ENCODE measurements around the gene HIPK1. TPM values are rescaled to one million over a fixed set of nuclear protein-coding genes. Genes with fewer than 3 reads are reported as not detected.

HIPK1 gene
- total RNA-seq, 1 donor from 2014 or later: 53.4 TPM

DNA sequence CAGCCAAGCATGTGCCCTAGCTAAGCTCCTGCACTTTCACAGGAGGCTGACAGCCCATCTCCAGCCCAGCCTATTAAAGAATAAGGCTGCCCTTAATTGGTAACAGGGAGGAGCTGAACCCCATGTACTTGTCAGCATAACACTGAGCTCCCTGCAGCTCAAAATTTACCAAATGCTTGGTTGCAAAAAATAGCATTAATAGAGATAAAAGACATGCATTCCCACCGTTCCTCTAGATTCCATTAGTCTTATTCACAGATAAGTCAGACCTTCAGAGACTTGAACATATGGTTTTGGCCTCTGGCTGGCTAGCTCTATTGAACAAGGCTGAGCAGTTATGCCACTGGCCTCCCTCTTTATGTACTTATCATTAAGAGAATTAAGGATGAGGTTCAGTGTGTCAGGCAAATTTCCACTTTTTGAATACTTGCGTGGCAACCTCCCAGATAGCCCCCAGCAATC, 79.4 kb downstream of the HIPK1 start:
- Mint-ChIP-seq H3K27me3 (ENCODE audit: low read depth) (no peaks in the 10 kb centered on the region), H3K36me3 (ENCODE audit: low read depth) (no peaks in the 10 kb centered on the region), H3K9me3 (peaks cover 10% of the 10 kb centered on the region), H3K4me3 (no peak overlapping the region), H3K27ac (ENCODE audit: unreplicated experiment) (no peak overlapping the region), H3K4me1 (peaks cover 4% of the 10 kb centered on the region)
- DNase-seq (ENCODE audit: low read depth, low spot score): no peak
- no peak for TF ChIP-seq CTCF (conservative IDR thresholded peaks at IDR 0.05)

DNA sequence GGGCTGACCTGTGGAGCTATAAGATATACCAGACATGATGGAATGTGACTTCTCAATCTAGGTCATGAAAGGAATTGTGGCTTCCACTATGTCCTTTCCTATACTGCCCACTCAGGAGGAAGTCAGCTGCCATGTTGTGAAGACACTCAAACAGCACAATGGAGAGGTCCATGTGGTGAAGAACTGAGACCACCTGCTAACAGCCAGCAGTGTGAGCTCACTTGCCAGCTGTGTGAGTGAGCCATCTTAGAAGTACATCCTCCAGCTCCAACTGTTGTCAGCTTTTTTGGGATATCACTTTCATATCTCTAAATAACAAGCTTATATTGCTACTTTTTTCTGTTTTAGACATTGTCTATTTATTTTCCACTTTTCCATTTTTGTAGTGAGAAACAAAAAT, 79.9 kb downstream of the HIPK1 start:
- TF ChIP-seq CTCF (conservative IDR thresholded peaks at IDR 0.05): no peak
- Mint-ChIP-seq H3K36me3 (ENCODE audit: low read depth) (no peaks in the 10 kb centered on the region), H3K4me1 (no peaks in the 10 kb centered on the region), H3K9me3 (peaks cover 10% of the 10 kb centered on the region), H3K27ac (ENCODE audit: unreplicated experiment) (no peak overlapping the region), H3K4me3 (no peak overlapping the region), H3K27me3 (ENCODE audit: low read depth) (no peaks in the 10 kb centered on the region)
- no peak for DNase-seq (ENCODE audit: low read depth, low spot score)

- H3K4me1 Mint-ChIP-seq: no peaks in the 10 kb centered on the region
- no peaks in the 10 kb centered on the region for H3K27me3 Mint-ChIP-seq (ENCODE audit: low read depth)
- H3K36me3 Mint-ChIP-seq (ENCODE audit: low read depth): no peaks in the 10 kb centered on the region
- no peak overlapping the region for H3K4me3 Mint-ChIP-seq
- peaks cover 7% of the 10 kb centered on the region for H3K9me3 Mint-ChIP-seq
- no peak for DNase-seq (ENCODE audit: low read depth, low spot score)
- no peak overlapping the region for H3K27ac Mint-ChIP-seq (ENCODE audit: unreplicated experiment)
- TF ChIP-seq CTCF (conservative IDR thresholded peaks at IDR 0.05): no peak
Observed at GRCh38 chr1:114009393-114009792, 80.3 kb downstream of the HIPK1 start.

- Mint-ChIP-seq H3K4me3 (no peak overlapping the region), H3K4me1 (no peaks in the 10 kb centered on the region)
- no peak for TF ChIP-seq CTCF (conservative IDR thresholded peaks at IDR 0.05)
Observed at GRCh38 chr1:114010433-114011184, 81.5 kb downstream of the HIPK1 start.

DNA sequence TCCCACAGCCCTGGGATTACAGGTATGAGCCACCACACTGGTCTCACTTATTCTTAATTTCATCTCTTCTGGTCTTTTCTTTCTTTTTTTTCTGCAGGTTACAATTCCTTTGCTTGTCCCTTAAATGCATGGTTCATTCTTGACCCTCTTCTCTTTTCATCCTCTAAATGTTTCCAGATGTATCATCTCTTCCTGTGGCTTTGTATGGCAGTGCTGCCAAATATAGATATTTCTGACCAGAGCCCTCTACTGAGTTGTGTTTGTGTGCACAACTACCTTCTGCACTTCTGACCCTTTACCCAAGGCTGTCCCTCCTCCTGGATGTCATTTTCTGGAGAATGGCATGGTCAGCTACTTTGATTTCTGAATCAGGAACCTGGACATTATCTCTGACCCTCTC, 82.7 kb downstream of the HIPK1 start:
- Mint-ChIP-seq H3K27ac (ENCODE audit: unreplicated experiment) (no peak overlapping the region), H3K36me3 (ENCODE audit: low read depth) (no peaks in the 10 kb centered on the region), H3K27me3 (ENCODE audit: low read depth) (no peaks in the 10 kb centered on the region), H3K9me3 (no peaks in the 10 kb centered on the region), H3K4me3 (no peak overlapping the region), H3K4me1 (no peaks in the 10 kb centered on the region)
- DNase-seq (ENCODE audit: low read depth, low spot score): no peak
- no peak for TF ChIP-seq CTCF (conservative IDR thresholded peaks at IDR 0.05)

More at GRCh38 chr1:114010433-114011184, 81.5 kb downstream of the HIPK1 start:
- DNase-seq (ENCODE audit: low read depth, low spot score): no peak
- H3K27me3 Mint-ChIP-seq (ENCODE audit: low read depth): no peaks in the 10 kb centered on the region
- peaks cover 2% of the 10 kb centered on the region for H3K9me3 Mint-ChIP-seq
- H3K27ac Mint-ChIP-seq (ENCODE audit: unreplicated experiment): no peak overlapping the region
- H3K36me3 Mint-ChIP-seq (ENCODE audit: low read depth): no peaks in the 10 kb centered on the region

All from neural crest cell (in vitro differentiated cells).